B cell (primary cell): Measurements from ENCODE around the gene TRMT1L. TPM values are rescaled to one million over a fixed set of nuclear protein-coding genes. Genes with fewer than 3 reads are reported as not detected.

Source experiments
- ATAC-seq: fragments of 200-7000 bp; cut with Tn5 transposase; one replicate; pipeline ENCODE4 v1.10.0; 2021; ENCODE audit warnings: low read depth, mild to moderate bottlenecking, moderate number of reproducible peaks, moderate library complexity
- CTCF ChIA-PET: fragments of 350-600 bp; sonication (Branson Sonifier 250); formaldehyde crosslinking; loops from one replicate; lab custom pipeline; 2021; ENCODE audit warnings: antibody characterized with exemption, inconsistent platforms; lab: Charles Lee
- POLR2A ChIA-PET: fragments of 350-600 bp; sonication (Branson Sonifier 250); formaldehyde crosslinking; loops from one replicate; lab custom pipeline; 2021; ENCODE audit warnings: antibody characterized with exemption; lab: Charles Lee
- DNase-seq: peaks from one replicate; pipeline ENCODE4 v3.0.0; 2013
- H2AFZ ChIP-seq: 2 replicates; pipeline ENCODE4 v1.6.1; 2012; ENCODE audit warnings: mild to moderate bottlenecking, low read depth, low read length; ENCODE audit not compliant: insufficient read depth, poor library complexity, severe bottlenecking
- H3K27ac ChIP-seq, 2 donors: 1 replicate in 1 of 2; 2 replicates in 1 of 2; pipeline ENCODE4 v1.5.1; 2012 to 2013; ENCODE audit warnings: low read length in 2 of 2, mild to moderate bottlenecking in 2 of 2, moderate library complexity in 1 of 2
- H3K27me3 ChIP-seq, 4 experiments: fragments of 200-600 bp in 1 of 4; sonication (generic) in 1 of 4; replicated peaks in 1 of 4; 1 replicate in 2 of 4; 2 replicates in 2 of 4; pipeline versions ENCODE4 v1.6.1 to v1.7.0; 2013 to 2016; ENCODE audit warnings: low read length in 3 of 4, mild to moderate bottlenecking in 2 of 4, mixed read lengths in 1 of 4, moderate library complexity in 1 of 4; ENCODE audit not compliant: insufficient read depth in 4 of 4, control insufficient read depth in 3 of 4; ENCODE audit errors: control extremely low read depth in 1 of 4
- H3K36me3 ChIP-seq, 2 experiments: replicated peaks in 1 of 2; 1 replicate in 1 of 2; 2 replicates in 1 of 2; pipeline versions ENCODE4 v1.6.1 to v1.7.1; 2013; ENCODE audit warnings: low read length in 1 of 2; ENCODE audit not compliant: insufficient read depth in 2 of 2, control insufficient read depth in 1 of 2; ENCODE audit errors: control extremely low read depth in 1 of 2, extremely low read depth in 1 of 2
- H3K4me1 ChIP-seq, 2 donors: fragments of 200-600 bp in 1 of 2; sonication (generic) in 1 of 2; 1 replicate in 1 of 2; 2 replicates in 1 of 2; pipeline versions ENCODE4 v1.5.1 to v1.6.1; 2013 to 2017; ENCODE audit warnings: low read length in 2 of 2; ENCODE audit not compliant: control insufficient read depth in 2 of 2, insufficient read depth in 2 of 2
- H3K4me2 ChIP-seq: replicated peaks from 2 replicates; pipeline ENCODE3; 2012; ENCODE audit warnings: mild to moderate bottlenecking, low read depth, low read length; ENCODE audit not compliant: poor library complexity, severe bottlenecking
- H3K4me3 ChIP-seq, 5 experiments: fragments of 200-600 bp in 1 of 5; sonication (generic) in 1 of 5; 1 replicate in 3 of 5; 2 replicates in 2 of 5; pipeline versions ENCODE4 v1.5.1 to v1.7.0; 2011 to 2016; ENCODE audit warnings: low read length in 4 of 5, mild to moderate bottlenecking in 4 of 5, low read depth in 2 of 5, control low read depth in 1 of 5, moderate library complexity in 1 of 5; ENCODE audit not compliant: insufficient read depth in 1 of 5; ENCODE audit errors: control extremely low read depth in 1 of 5, extremely low read depth in 1 of 5
- H3K79me2 ChIP-seq: fragments of 200-600 bp; sonication (generic); one replicate; pipeline ENCODE4 v1.6.0; 2016; ENCODE audit warnings: low read length; ENCODE audit not compliant: control insufficient read depth, insufficient read depth
- H3K9ac ChIP-seq: fragments of 200-600 bp; sonication (generic); 2 replicates; pipeline ENCODE4 v1.6.1; 2017; ENCODE audit warnings: mild to moderate bottlenecking, low read length, moderate library complexity
- H3K9me3 ChIP-seq, 3 donors: one replicate each; pipeline versions ENCODE4 v1.6.1 to v1.7.1; 2013; ENCODE audit warnings: low read length in 2 of 3; ENCODE audit not compliant: control insufficient read depth in 2 of 3, insufficient read depth in 1 of 3; ENCODE audit errors: control extremely low read depth in 1 of 3
- H4K20me1 ChIP-seq: 2 replicates; pipeline ENCODE4 v1.6.0; 2012; ENCODE audit warnings: mild to moderate bottlenecking, low read length; ENCODE audit not compliant: insufficient read depth, control insufficient read depth, poor library complexity, severe bottlenecking
- H3K27ac Mint-ChIP-seq: one replicate; pipeline ENCODE4 v1.8.0; 2021; ENCODE audit warnings: mixed read lengths
- H3K27me3 Mint-ChIP-seq: one replicate; pipeline ENCODE4 v1.8.0; 2021; ENCODE audit warnings: mixed read lengths
- H3K4me1 Mint-ChIP-seq: one replicate; pipeline ENCODE4 v1.8.0; 2021; ENCODE audit warnings: mixed read lengths
- H3K4me3 Mint-ChIP-seq: one replicate; pipeline ENCODE4 v1.8.0; 2021; ENCODE audit warnings: mixed read lengths
- H3K9me3 Mint-ChIP-seq: one replicate; pipeline ENCODE4 v1.8.0; 2022; ENCODE audit warnings: mixed read lengths; ENCODE audit not compliant: insufficient read depth
- CTCF ChIP-seq: fragments of 200-600 bp; IDR thresholded peaks from one replicate; pipeline ENCODE4 v1.8.0; 2022; ENCODE audit warnings: antibody characterized with exemption, mild to moderate bottlenecking
- EZH2 ChIP-seq: IDR thresholded peaks from 2 replicates; pipeline ENCODE4 v1.6.1; 2012; ENCODE audit warnings: borderline replicate concordance, low read depth, mild to moderate bottlenecking, moderate library complexity, low read length; ENCODE audit not compliant: insufficient read depth, poor library complexity, severe bottlenecking
- WGBS: methylation state at CpG from one replicate; pipeline ENCODE4 v1.1.5; 2013; ENCODE audit warnings: missing lambda C conversion rate; ENCODE audit not compliant: insufficient coverage; 5-methylcytosine and 5-hydroxymethylcytosine counted together
- intact Hi-C: fragments of 100-400 bp; cut with micrococcal nuclease; formaldehyde crosslinking; loops from one replicate; pipeline ENCODE4 v1.10.0; 2022
- polyA plus RNA-seq: library from polyadenylated mRNA; depleted of rRNA; stranded (reverse); fragments of >200 nt; gene quantifications from 2 replicates; pipeline ENCODE4 v1.2.3, GENCODE V29; 2012
- total RNA-seq, 2 donors: library from RNA; stranded (reverse); fragments of 120-200 nt in 1 of 2; gene quantifications; 1 replicate in 1 of 2; 2 replicates in 1 of 2; pipeline versions ENCODE4 v1.2.3 to v1.2.4, GENCODE V29; 2013 to 2022

Gene TRMT1L
- total and polyA plus RNA-seq, 2 donors (not counting 1 experiment from before 2014, with no cell fraction given), result 9.9 to 27.5 TPM

GRCh38 chr1:185112356-185112755 is 44.4 kb downstream of the TRMT1L start:
- intact Hi-C loops, result no loop called here
- no peaks in the 10 kb centered on the region for H3K27me3 ChIP-seq
- Mint-ChIP-seq H3K27me3 (no peaks in the 10 kb centered on the region), H3K4me1 (no peaks in the 10 kb centered on the region), H3K4me3 (no peak overlapping the region), H3K27ac (no peak overlapping the region), H3K9me3 (peaks cover 7% of the 10 kb centered on the region)
- no peaks in the 10 kb centered on the region for H3K79me2 ChIP-seq
- no peak overlapping the region for H3K9ac ChIP-seq
- no peak overlapping the region for H3K4me3 ChIP-seq
- H3K4me1 ChIP-seq, result no peaks in the 10 kb centered on the region
- DNase-seq, result no peak
- H2AFZ ChIP-seq, result no peak overlapping the region
- WGBS, result no CpG with 5 or more reads among the region's 2 CpGs
- TF ChIP-seq CTCF, result no peak
- TF ChIP-seq EZH2, result no peak
- H3K9me3 ChIP-seq, result peaks cover 3 to 17% (median 15%) of the 10 kb centered on the region in 3 donors
- CTCF ChIA-PET, result no interaction called here
- H4K20me1 ChIP-seq, result no peaks in the 10 kb centered on the region
- no peak overlapping the region for H3K27ac ChIP-seq
- POLR2A ChIA-PET, result no interaction called here
- H3K4me2 ChIP-seq, result no peak overlapping the region
- H3K36me3 ChIP-seq, result peaks cover 0 to 4% of the 10 kb centered on the region in 2 experiments
- ATAC-seq, result no peak

- no peaks in the 10 kb centered on the region for H3K27me3 Mint-ChIP-seq
- ChIA-PET POLR2A (no interaction called here), CTCF (no interaction called here)
- peaks cover 3 to 20% (median 17%) of the 10 kb centered on the region in 3 donors for H3K9me3 ChIP-seq
- no peak overlapping the region for H3K27ac Mint-ChIP-seq
- H3K4me1 ChIP-seq, result no peaks in the 10 kb centered on the region
- H3K36me3 ChIP-seq, result no peaks in the 10 kb centered on the region
- H4K20me1 ChIP-seq, result no peaks in the 10 kb centered on the region
- DNase-seq (no peak), ATAC-seq (no peak)
- no peak overlapping the region for H3K4me3 ChIP-seq
- no peaks in the 10 kb centered on the region for H3K79me2 ChIP-seq
- no peak overlapping the region for H3K4me3 Mint-ChIP-seq
- H3K4me1 Mint-ChIP-seq, result no peaks in the 10 kb centered on the region
- peaks cover 7% of the 10 kb centered on the region for H3K9me3 Mint-ChIP-seq
- no peaks in the 10 kb centered on the region for H3K27me3 ChIP-seq
- no peak overlapping the region for H3K9ac ChIP-seq
- intact Hi-C loops, result no loop called here
- no peak overlapping the region for H2AFZ ChIP-seq
- H3K27ac ChIP-seq, result no peak overlapping the region
- TF ChIP-seq EZH2, result no peak
- no peak for TF ChIP-seq CTCF
- no peak overlapping the region for H3K4me2 ChIP-seq
Observed at GRCh38 chr1:185111873-185112272, 44.9 kb downstream of the TRMT1L start.
